Neural cell (in vitro differentiated cells): ENCODE results near the gene WNK2. TPM values are rescaled to one million over a fixed set of nuclear protein-coding genes. Genes with fewer than 3 reads are reported as not detected.
"Not testable (repeated sequence)": the region's sequence is repeated elsewhere in the genome, so short reads cannot be mapped to it uniquely, and the experiment has no call there.

Source experiments
- H2AFZ ChIP-seq: fragments of 200-600, 300-800 bp; sonication (generic), shearing (Covaris generic); 2 replicates; pipeline ENCODE4 v1.6.0; 2014; ENCODE audit warnings: low read depth, mild to moderate bottlenecking, antibody characterized with exemption, low read length, moderate library complexity
- H3F3A ChIP-seq: fragments of 200-600 bp; shearing (Covaris generic); 2 replicates; pipeline ENCODE4 v1.6.1; 2016; ENCODE audit warnings: mild to moderate bottlenecking, moderate library complexity, mixed read lengths, antibody characterized with exemption, low read length; ENCODE audit not compliant: insufficient read depth, poor library complexity, severe bottlenecking
- H3K27ac ChIP-seq: fragments of 200-600, 300-800 bp; sonication (generic), shearing (Covaris generic); 2 replicates; pipeline ENCODE4 v1.5.1; 2014; ENCODE audit warnings: mild to moderate bottlenecking, low read length, moderate library complexity
- H3K27me3 ChIP-seq: fragments of 300-800, 200-600 bp; sonication (generic), shearing (Covaris generic); 2 replicates; pipeline ENCODE4 v1.6.0; 2014; ENCODE audit warnings: mild to moderate bottlenecking, low read depth, low read length, moderate library complexity; ENCODE audit not compliant: insufficient read depth
- H3K36me3 ChIP-seq: fragments of 300-800, 200-600 bp; sonication (generic), shearing (Covaris generic); 2 replicates; pipeline ENCODE4 v1.5.1; 2014; ENCODE audit warnings: mild to moderate bottlenecking, antibody characterized with exemption, low read length, moderate library complexity; ENCODE audit not compliant: insufficient read depth
- H3K4me2 ChIP-seq: fragments of 300-800, 200-600 bp; sonication (generic), shearing (Covaris generic); 2 replicates; pipeline ENCODE4 v1.6.0; 2014; ENCODE audit warnings: mild to moderate bottlenecking, low read length
- H3K4me3 ChIP-seq: fragments of 300-800, 200-600 bp; sonication (generic), shearing (Covaris generic); 2 replicates; pipeline ENCODE4 v1.5.1; 2014; ENCODE audit warnings: mild to moderate bottlenecking, low read length, moderate library complexity
- H3K79me2 ChIP-seq: fragments of 200-600 bp; shearing (Covaris generic); replicated peaks from 2 replicates; pipeline ENCODE4 v1.6.0; 2014; ENCODE audit warnings: mild to moderate bottlenecking, low read length, moderate library complexity; ENCODE audit not compliant: insufficient read depth
- H3K9ac ChIP-seq: fragments of 300-800, 200-600 bp; sonication (generic), shearing (Covaris generic); 2 replicates; pipeline ENCODE4 v1.6.1; 2016; ENCODE audit warnings: mild to moderate bottlenecking, low read length, mixed read lengths
- H3K9me2 ChIP-seq: fragments of 200-600 bp; shearing (Covaris generic); 2 replicates; pipeline ENCODE4 v1.6.1; 2016; ENCODE audit warnings: mild to moderate bottlenecking, low read length, mixed read lengths; ENCODE audit not compliant: insufficient read depth
- H3K9me3 ChIP-seq: fragments of 200-600, 300-800 bp; sonication (generic), shearing (Covaris generic); 2 replicates; pipeline ENCODE4 v1.6.1; 2016; ENCODE audit warnings: mild to moderate bottlenecking, mixed run types, low read length, moderate library complexity, mixed read lengths
- H4K20me1 ChIP-seq: fragments of 200-600 bp; shearing (Covaris generic); 2 replicates; pipeline ENCODE4 v1.6.1; 2016; ENCODE audit warnings: mild to moderate bottlenecking, mixed run types; ENCODE audit not compliant: insufficient read depth
- CTCF ChIP-seq: fragments of 450-650 bp; IDR thresholded peaks from 2 replicates; pipeline ENCODE4 v1.5.1; 2014; ENCODE audit warnings: antibody characterized with exemption, mild to moderate bottlenecking, moderate library complexity; ENCODE audit not compliant: poor library complexity, severe bottlenecking
- EP300 ChIP-seq: fragments of 450-650 bp; conservative IDR thresholded peaks from 2 replicates; pipeline ENCODE4 v1.6.1; 2014; ENCODE audit warnings: antibody characterized with exemption, mild to moderate bottlenecking, moderate library complexity; ENCODE audit not compliant: poor library complexity, severe bottlenecking
- EZH2 ChIP-seq: fragments of 200-600, 300-800 bp; shearing (Covaris generic), sonication (generic); IDR thresholded peaks from 2 replicates; pipeline ENCODE4 v1.6.1; 2014; ENCODE audit warnings: antibody characterized with exemption, low read length, borderline replicate concordance, mild to moderate bottlenecking; ENCODE audit not compliant: insufficient read depth, poor library complexity, severe bottlenecking
- MXI1 ChIP-seq: fragments of 450-650 bp; conservative IDR thresholded peaks from 2 replicates; pipeline ENCODE4 v1.6.1; 2014; ENCODE audit warnings: antibody characterized with exemption, mild to moderate bottlenecking; ENCODE audit not compliant: poor library complexity, severe bottlenecking
- POLR2AphosphoS5 ChIP-seq: IDR thresholded peaks from 2 replicates; pipeline ENCODE4 v1.6.1; 2012
- RAD21 ChIP-seq: fragments of 450-650 bp; conservative IDR thresholded peaks from 2 replicates; pipeline ENCODE4 v1.6.1; 2014; ENCODE audit warnings: antibody characterized with exemption, mild to moderate bottlenecking, moderate library complexity
- REST ChIP-seq: IDR thresholded peaks from 2 replicates; pipeline ENCODE4 v1.6.1; 2012; ENCODE audit warnings: borderline replicate concordance
- SMC3 ChIP-seq: fragments of 450-650 bp; conservative IDR thresholded peaks from 2 replicates; pipeline ENCODE4 v1.6.1; 2014; ENCODE audit warnings: antibody characterized with exemption, mild to moderate bottlenecking, moderate library complexity; ENCODE audit not compliant: poor library complexity
- TAF1 ChIP-seq: IDR thresholded peaks from 2 replicates; pipeline ENCODE4 v1.6.1; 2012; ENCODE audit warnings: low read depth
- polyA plus RNA-seq: library from polyadenylated mRNA; depleted of rRNA; stranded (reverse); fragments of >200 nt; gene quantifications from 2 replicates; pipeline ENCODE4 v1.2.3, GENCODE V29; 2014

Gene WNK2
- polyA plus RNA-seq, 1 donor from 2014 or later = 37.1 TPM

DNA sequence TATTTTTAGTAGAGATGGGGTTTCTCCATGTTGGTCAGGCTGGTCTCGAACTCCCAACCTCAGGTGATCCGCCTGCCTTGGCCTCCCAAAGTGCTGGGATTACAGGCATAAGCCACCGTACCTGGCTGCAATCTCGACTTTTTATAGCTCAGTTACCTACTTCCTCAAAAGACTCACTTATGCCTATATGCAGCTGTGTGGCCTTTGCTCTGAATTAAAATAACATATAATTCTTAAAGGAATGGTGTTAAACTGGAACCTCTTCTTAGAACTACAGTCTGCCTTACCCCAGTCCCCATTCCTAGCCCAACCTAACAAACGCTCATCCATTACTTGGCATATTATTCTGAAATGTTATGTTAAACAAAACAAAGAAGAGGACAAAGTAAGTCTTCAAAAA, 157.9 kb downstream of the WNK2 start:
- H4K20me1 ChIP-seq, H3F3A ChIP-seq, H3K9ac ChIP-seq, H3K9me3 ChIP-seq, H3K9me2 ChIP-seq, H3K36me3 ChIP-seq, H3K79me2 ChIP-seq, H2AFZ ChIP-seq, H3K4me2 ChIP-seq, H3K4me3 ChIP-seq, H3K27ac ChIP-seq: not testable (repeated sequence)
- H3K27me3 ChIP-seq = peaks cover 11% of the 10 kb centered on the region

GRCh38 chr9:93342428-93342827, 158.5 kb downstream of the WNK2 start:
- H3K4me3 ChIP-seq, H3K36me3 ChIP-seq, H3K9me3 ChIP-seq, H4K20me1 ChIP-seq, H3K79me2 ChIP-seq, H3K9me2 ChIP-seq, H3F3A ChIP-seq, H3K4me2 ChIP-seq, H3K9ac ChIP-seq, H2AFZ ChIP-seq, H3K27ac ChIP-seq: not testable (repeated sequence)
- peaks cover 16% of the 10 kb centered on the region for H3K27me3 ChIP-seq

- Histone ChIP-seq H3K4me3 (no peak overlapping the region), H3K27me3 (peaks cover 16% of the 10 kb centered on the region), H3K9ac (no peak overlapping the region), H2AFZ (no peak overlapping the region), H3K79me2 (no peaks in the 10 kb centered on the region), H3K36me3 (no peaks in the 10 kb centered on the region), H3K27ac (no peak overlapping the region), H3K9me3 (no peaks in the 10 kb centered on the region), H3K9me2 (no peaks in the 10 kb centered on the region), H3F3A (no peaks in the 10 kb centered on the region), H3K4me2 (no peak overlapping the region), H4K20me1 (no peaks in the 10 kb centered on the region)
- TF ChIP-seq RAD21 = no peak
- TF ChIP-seq EZH2 = no peak
- no peak for TF ChIP-seq EP300
- TF ChIP-seq TAF1 = no peak
- TF ChIP-seq POLR2AphosphoS5 = no peak
- no peak for TF ChIP-seq MXI1
- TF ChIP-seq CTCF = no peak
- TF ChIP-seq SMC3 = no peak
- no peak for TF ChIP-seq REST
Measured at GRCh38 chr9:93343663-93344062, 159.7 kb downstream of the WNK2 start.
